Epithelial cell of alveolus of lung (primary cell): ENCODE measurements around the gene OR11L1. TPM values are rescaled to one million over a fixed set of nuclear protein-coding genes. Genes with fewer than 3 reads are reported as not detected.

ENCODE experiments used
- total RNA-seq: library from RNA; depleted of rRNA; stranded (reverse); fragments of >200 nt; gene quantifications from 2 replicates; pipeline ENCODE4 v1.2.1, GENCODE V29; 2015

The OR11L1 gene, protein sequence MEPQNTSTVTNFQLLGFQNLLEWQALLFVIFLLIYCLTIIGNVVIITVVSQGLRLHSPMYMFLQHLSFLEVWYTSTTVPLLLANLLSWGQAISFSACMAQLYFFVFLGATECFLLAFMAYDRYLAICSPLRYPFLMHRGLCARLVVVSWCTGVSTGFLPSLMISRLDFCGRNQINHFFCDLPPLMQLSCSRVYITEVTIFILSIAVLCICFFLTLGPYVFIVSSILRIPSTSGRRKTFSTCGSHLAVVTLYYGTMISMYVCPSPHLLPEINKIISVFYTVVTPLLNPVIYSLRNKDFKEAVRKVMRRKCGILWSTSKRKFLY
- total RNA-seq: not detected in 2 replicates

DNA sequence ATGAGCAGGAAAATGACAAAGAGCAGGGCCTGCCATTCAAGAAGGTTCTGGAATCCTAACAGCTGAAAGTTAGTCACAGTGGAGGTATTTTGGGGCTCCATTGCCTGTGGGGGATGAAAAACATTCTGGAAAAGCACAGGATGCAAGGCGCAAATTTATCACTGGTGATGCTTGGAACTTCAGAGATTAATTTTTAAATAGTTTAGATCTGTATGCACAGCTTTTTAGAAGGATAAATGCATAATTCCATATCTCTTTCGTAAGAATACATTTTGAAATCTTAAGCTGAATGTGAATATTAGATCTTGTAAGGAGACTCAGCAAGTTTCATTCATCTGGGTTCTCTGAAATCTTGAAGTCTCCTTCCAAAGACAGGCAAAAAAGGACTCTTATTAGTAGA, at the start of gene OR11L1:
Gene OR11L1, minus strand, starts transcription at position 101 of the 400 bp plus-strand sequence. Its CDS starts 0 bp downstream, at position 101.

DNA sequence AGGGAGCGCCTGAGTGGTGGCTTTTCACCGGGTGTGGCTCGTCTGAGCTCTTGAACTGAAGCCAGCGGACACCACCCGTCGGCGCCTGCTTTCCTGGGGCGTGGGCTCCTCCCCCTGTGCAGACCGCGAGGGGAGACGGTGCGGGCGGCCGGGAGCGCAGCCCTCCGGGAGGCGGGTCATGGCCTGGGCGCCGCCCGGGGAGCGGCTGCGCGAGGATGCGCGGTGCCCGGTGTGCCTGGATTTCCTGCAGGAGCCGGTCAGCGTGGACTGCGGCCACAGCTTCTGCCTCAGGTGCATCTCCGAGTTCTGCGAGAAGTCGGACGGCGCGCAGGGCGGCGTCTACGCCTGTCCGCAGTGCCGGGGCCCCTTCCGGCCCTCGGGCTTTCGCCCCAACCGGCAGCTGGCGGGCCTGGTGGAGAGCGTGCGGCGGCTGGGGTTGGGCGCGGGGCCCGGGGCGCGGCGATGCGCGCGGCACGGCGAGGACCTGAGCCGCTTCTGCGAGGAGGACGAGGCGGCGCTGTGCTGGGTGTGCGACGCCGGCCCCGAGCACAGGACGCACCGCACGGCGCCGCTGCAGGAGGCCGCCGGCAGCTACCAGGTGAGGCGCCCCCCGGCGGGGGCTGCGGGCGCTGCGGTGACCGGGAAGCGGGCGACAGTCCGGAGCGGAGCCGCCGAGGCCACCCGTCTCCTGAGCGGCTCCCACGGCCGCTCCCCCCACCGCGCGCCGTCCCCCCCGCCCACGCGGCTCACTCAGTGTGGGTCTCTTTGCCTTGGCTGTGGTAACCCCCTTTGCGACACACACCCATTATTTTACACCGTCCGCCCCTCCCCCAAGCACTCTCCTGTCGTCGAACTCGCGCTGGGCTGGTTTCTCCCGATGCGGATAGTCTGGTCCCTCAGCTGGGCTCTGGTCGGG, 15.6 kb upstream of the OR11L1 start, which contains the start of gene TRIM58:
Gene TRIM58, plus strand, starts transcription at position 119 of the 916 bp plus-strand sequence. Its CDS starts 60 bp downstream, at position 179.

DNA sequence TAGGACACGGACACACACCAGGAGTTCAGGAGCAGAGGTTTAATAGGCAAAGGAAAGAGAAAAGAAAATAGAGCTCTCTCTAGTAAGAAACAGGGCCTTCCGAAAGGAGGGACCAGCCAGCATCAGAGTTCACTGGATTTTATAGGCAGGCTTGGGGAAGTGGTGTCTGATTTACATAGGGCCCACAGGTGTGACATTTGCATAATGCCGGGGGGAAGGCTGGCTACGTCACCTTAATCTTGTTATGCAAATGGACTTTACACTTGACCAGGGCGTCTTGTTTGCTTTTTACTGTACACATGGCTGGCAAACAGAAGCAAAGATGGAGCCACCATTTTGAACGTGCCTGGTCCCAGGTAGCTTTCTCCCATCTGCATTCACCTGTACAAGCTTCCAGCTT, 17.7 kb downstream of the OR11L1 start, which contains the start of gene OR14A16:
Gene OR14A16, minus strand, starts transcription at position 97 of the 400 bp plus-strand sequence. CDS start 8,390 bp downstream, outside the sequence.

Other genes with a start within 250 kb of the OR11L1 start
- gene OR2G3, start 236.3 kb downstream of the OR11L1 start, total RNA-seq: not detected in 2 replicates
- gene OR13G1, start 162.2 kb downstream of the OR11L1 start, total RNA-seq: not detected in 2 replicates
- not detected in 2 replicates for gene OR6F1, start 125.2 kb downstream of the OR11L1 start, total RNA-seq
- not detected in 2 replicates for gene OR14K1, start 103.3 kb downstream of the OR11L1 start, total RNA-seq
- not detected in 2 replicates for gene OR14A2, start 93.8 kb downstream of the OR11L1 start, total RNA-seq
- not detected in 2 replicates for gene OR1C1, start 81.3 kb downstream of the OR11L1 start, total RNA-seq
- not detected in 2 replicates for gene OR14A16, start 17.8 kb downstream of the OR11L1 start, total RNA-seq
- 0.13 and 0.32 TPM in 2 replicates for gene TRIM58, start 15.3 kb upstream of the OR11L1 start, total RNA-seq
- not detected in 2 replicates for gene OR2W3, start 53.7 kb upstream of the OR11L1 start, total RNA-seq
- gene OR2T8, start 78.4 kb upstream of the OR11L1 start, total RNA-seq: not detected in 2 replicates
- not detected in 2 replicates for gene OR2AJ1, start 83.0 kb upstream of the OR11L1 start, total RNA-seq
- not detected in 2 replicates for gene OR2L8, start 107.0 kb upstream of the OR11L1 start, total RNA-seq
- not detected in 2 replicates for gene OR2AK2, start 123.3 kb upstream of the OR11L1 start, total RNA-seq
- not detected in 2 replicates for gene OR2L5, start 171.8 kb upstream of the OR11L1 start, total RNA-seq
- gene OR2L2, start 188.2 kb upstream of the OR11L1 start, total RNA-seq: not detected in 2 replicates
- gene OR2L3, start 204.9 kb upstream of the OR11L1 start, total RNA-seq: not detected in 2 replicates